ENCODE data around the gene NELL1.

The NELL1 gene

GRCh38 chr11:21371044-21371443 lies 701.7 kb downstream of the NELL1 start:
- TF ChIP-seq ZNF274 (IDR thresholded peaks at IDR 0.05; ENCODE audit: low read depth, low read length): no peak
- H3K4me3 ChIP-seq (ENCODE audit: low read length): no peak overlapping the region

GRCh38 chr11:21372672-21373071 lies 703.3 kb downstream of the NELL1 start:
- no peak for TF ChIP-seq ZNF274 (IDR thresholded peaks at IDR 0.05; ENCODE audit: low read depth, low read length)
- H3K4me3 ChIP-seq (ENCODE audit: low read length): no peak overlapping the region

GRCh38 chr11:21374376-21374775 lies 705.0 kb downstream of the NELL1 start:
- no peak for TF ChIP-seq ZNF274 (IDR thresholded peaks at IDR 0.05; ENCODE audit: low read depth, low read length)
- no peak overlapping the region for H3K4me3 ChIP-seq (ENCODE audit: low read length)

GRCh38 chr11:21385669-21386440 lies 716.5 kb downstream of the NELL1 start:
- no peak for TF ChIP-seq ZNF274 (IDR thresholded peaks at IDR 0.05; ENCODE audit: low read depth, low read length)

GRCh38 chr11:21390430-21390829 lies 721.0 kb downstream of the NELL1 start:
- TF ChIP-seq ZNF274 (IDR thresholded peaks at IDR 0.05; ENCODE audit: low read depth, low read length): no peak
- no peak overlapping the region for H3K4me3 ChIP-seq (ENCODE audit: low read length)

More at GRCh38 chr11:21385669-21386440, 716.5 kb downstream of the NELL1 start:
- H3K4me3 ChIP-seq (ENCODE audit: low read length): no peak overlapping the region

GRCh38 chr11:21396342-21397008 lies 727.1 kb downstream of the NELL1 start:
- no peak overlapping the region for H3K4me3 ChIP-seq (ENCODE audit: low read length)
- no peak for TF ChIP-seq ZNF274 (IDR thresholded peaks at IDR 0.05; ENCODE audit: low read depth, low read length)

GRCh38 chr11:21398195-21398594 lies 728.8 kb downstream of the NELL1 start:
- no peak overlapping the region for H3K4me3 ChIP-seq (ENCODE audit: low read length)
- TF ChIP-seq ZNF274 (IDR thresholded peaks at IDR 0.05; ENCODE audit: low read depth, low read length): no peak

GRCh38 chr11:21401496-21401895 lies 732.1 kb downstream of the NELL1 start:
- no peak for TF ChIP-seq ZNF274 (IDR thresholded peaks at IDR 0.05; ENCODE audit: low read depth, low read length)
- no peak overlapping the region for H3K4me3 ChIP-seq (ENCODE audit: low read length)

GRCh38 chr11:21402274-21402673 lies 732.9 kb downstream of the NELL1 start:
- TF ChIP-seq ZNF274 (IDR thresholded peaks at IDR 0.05; ENCODE audit: low read depth, low read length): no peak
- no peak overlapping the region for H3K4me3 ChIP-seq (ENCODE audit: low read length)

GRCh38 chr11:21403069-21403468 lies 733.7 kb downstream of the NELL1 start:
- H3K4me3 ChIP-seq (ENCODE audit: low read length): no peak overlapping the region
- no peak for TF ChIP-seq ZNF274 (IDR thresholded peaks at IDR 0.05; ENCODE audit: low read depth, low read length)

- no peak overlapping the region for H3K4me3 ChIP-seq (ENCODE audit: low read length)
- no peak for TF ChIP-seq ZNF274 (IDR thresholded peaks at IDR 0.05; ENCODE audit: low read depth, low read length)
Observed at GRCh38 chr11:21405422-21405821, 736.0 kb downstream of the NELL1 start.

GRCh38 chr11:21410513-21410912 lies 741.1 kb downstream of the NELL1 start:
- no peak for TF ChIP-seq ZNF274 (IDR thresholded peaks at IDR 0.05; ENCODE audit: low read depth, low read length)
- H3K4me3 ChIP-seq (ENCODE audit: low read length): no peak overlapping the region

- no peak for TF ChIP-seq ZNF274 (IDR thresholded peaks at IDR 0.05; ENCODE audit: low read depth, low read length)
- H3K4me3 ChIP-seq (ENCODE audit: low read length): no peak overlapping the region
Observed at GRCh38 chr11:21411104-21411503, 741.7 kb downstream of the NELL1 start.

GRCh38 chr11:21411597-21411996 lies 742.2 kb downstream of the NELL1 start:
- H3K4me3 ChIP-seq (ENCODE audit: low read length): no peak overlapping the region
- no peak for TF ChIP-seq ZNF274 (IDR thresholded peaks at IDR 0.05; ENCODE audit: low read depth, low read length)

- H3K4me3 ChIP-seq (ENCODE audit: low read length): no peak overlapping the region
- no peak for TF ChIP-seq ZNF274 (IDR thresholded peaks at IDR 0.05; ENCODE audit: low read depth, low read length)
Observed at GRCh38 chr11:21412652-21413383, 743.4 kb downstream of the NELL1 start.
